AG04450 (cell line): ENCODE results near the gene PDE3A. TPM values are rescaled to one million over a fixed set of nuclear protein-coding genes. Genes with fewer than 3 reads are reported as not detected.

Experiments used
- CTCF ChIA-PET: fragments of 300-600, 350-600 bp; formaldehyde crosslinking; extraction: SDS; loops from one replicate; lab custom pipeline; 2022; ENCODE audit warnings: antibody characterized with exemption, inconsistent platforms; lab: Charles Lee
- POLR2A ChIA-PET: fragments of 350-600 bp; formaldehyde crosslinking; extraction: SDS; loops from one replicate; lab custom pipeline; 2021; ENCODE audit warnings: antibody characterized with exemption, inconsistent platforms; lab: Yijun Ruan, JAX
- DNase-seq: peaks from one replicate; pipeline ENCODE4 v3.0.0-alpha.2; 2011; ENCODE audit warnings: low read depth, low spot score
- H3K27ac ChIP-seq: one replicate; pipeline ENCODE4 v1.5.1; 2012; ENCODE audit warnings: low read depth, low read length, control low read depth
- H3K27me3 ChIP-seq: one replicate; pipeline ENCODE4 v1.6.0; 2012; ENCODE audit warnings: low read length; ENCODE audit not compliant: control insufficient read depth, insufficient read depth
- H3K4me3 ChIP-seq: 2 replicates; pipeline ENCODE4 v1.5.1; 2011; ENCODE audit warnings: mild to moderate bottlenecking, low read depth, low read length, control low read depth
- H3K9me3 ChIP-seq: 2 replicates; pipeline ENCODE4 v1.5.1; 2012; ENCODE audit warnings: low read length; ENCODE audit not compliant: control insufficient read depth, insufficient read depth
- CTCF ChIP-seq: IDR thresholded peaks from 2 replicates; pipeline ENCODE4 v1.5.1; 2011; ENCODE audit warnings: low read depth, low read length, control low read depth, inconsistent platforms
- polyA plus RNA-seq: library from polyadenylated mRNA; depleted of rRNA; stranded (reverse); fragments of >200 nt; gene quantifications from 2 replicates; pipeline ENCODE4 v1.2.3, GENCODE V29; 2011

Gene PDE3A
- polyA plus RNA-seq, 1 experiment: 0.10 TPM

GRCh38 chr12:20716037-20716436 lies 347.7 kb downstream of the PDE3A start:
- H3K9me3 ChIP-seq: no peaks in the 10 kb centered on the region; the same call in 1 of the 2 replicates
- H3K27ac ChIP-seq: no peak overlapping the region
- H3K4me3 ChIP-seq: no peak overlapping the region
- POLR2A ChIA-PET: no interaction called here
- CTCF ChIA-PET: no interaction called here
- TF ChIP-seq CTCF: no peak
- no peaks in the 10 kb centered on the region for H3K27me3 ChIP-seq
- DNase-seq: no peak

GRCh38 chr12:20716985-20717384 lies 348.6 kb downstream of the PDE3A start:
- no peak for TF ChIP-seq CTCF
- Histone ChIP-seq H3K4me3 (no peak overlapping the region), H3K9me3 (no peaks in the 10 kb centered on the region; the same call in 1 of the 2 replicates), H3K27ac (no peak overlapping the region), H3K27me3 (no peaks in the 10 kb centered on the region)
- ChIA-PET CTCF (no interaction called here), POLR2A (no interaction called here)
- no peak for DNase-seq

GRCh38 chr12:20718294-20718693 lies 350.0 kb downstream of the PDE3A start:
- ChIA-PET CTCF (no interaction called here), POLR2A (no interaction called here)
- Histone ChIP-seq H3K9me3 (no peaks in the 10 kb centered on the region; the same call in 1 of the 2 replicates), H3K27me3 (no peaks in the 10 kb centered on the region), H3K27ac (no peak overlapping the region), H3K4me3 (no peak overlapping the region)
- TF ChIP-seq CTCF: no peak
- no peak for DNase-seq

- Histone ChIP-seq H3K27me3 (no peaks in the 10 kb centered on the region), H3K27ac (no peak overlapping the region), H3K9me3 (no peaks in the 10 kb centered on the region), H3K4me3 (no peak overlapping the region)
- no peak for DNase-seq
- no peak for TF ChIP-seq CTCF
- POLR2A ChIA-PET: no interaction called here
- CTCF ChIA-PET: no interaction called here
These were observed 353.8 kb downstream of the PDE3A start for GRCh38 chr12:20722142-20722541.

- no peak for DNase-seq
- Histone ChIP-seq H3K4me3 (no peak overlapping the region), H3K9me3 (no peaks in the 10 kb centered on the region), H3K27me3 (no peaks in the 10 kb centered on the region), H3K27ac (no peak overlapping the region)
- ChIA-PET CTCF (no interaction called here), POLR2A (no interaction called here)
- TF ChIP-seq CTCF: no peak
These were observed 362.9 kb downstream of the PDE3A start for GRCh38 chr12:20731274-20731673.
